DND-41 (cell line): ENCODE data around the gene VGLL2.

Experiments
- EZH2 ChIP-seq: IDR thresholded peaks from 3 replicates; pipeline ENCODE4 v1.6.1; 2012; ENCODE audit warnings: borderline replicate concordance, low read depth, mild to moderate bottlenecking, moderate library complexity, low read length, inconsistent platforms; ENCODE audit not compliant: severe bottlenecking
- TF ChIP-seq, protein P1 (sequence below): IDR thresholded peaks from 2 replicates; pipeline ENCODE4 v1.5.1; 2012; ENCODE audit warnings: borderline replicate concordance, low read length, moderate library complexity, mild to moderate bottlenecking; ENCODE audit not compliant: poor library complexity, severe bottlenecking; ENCODE audit errors: extremely low read depth

- TF ChIP-seq, protein P1, sequence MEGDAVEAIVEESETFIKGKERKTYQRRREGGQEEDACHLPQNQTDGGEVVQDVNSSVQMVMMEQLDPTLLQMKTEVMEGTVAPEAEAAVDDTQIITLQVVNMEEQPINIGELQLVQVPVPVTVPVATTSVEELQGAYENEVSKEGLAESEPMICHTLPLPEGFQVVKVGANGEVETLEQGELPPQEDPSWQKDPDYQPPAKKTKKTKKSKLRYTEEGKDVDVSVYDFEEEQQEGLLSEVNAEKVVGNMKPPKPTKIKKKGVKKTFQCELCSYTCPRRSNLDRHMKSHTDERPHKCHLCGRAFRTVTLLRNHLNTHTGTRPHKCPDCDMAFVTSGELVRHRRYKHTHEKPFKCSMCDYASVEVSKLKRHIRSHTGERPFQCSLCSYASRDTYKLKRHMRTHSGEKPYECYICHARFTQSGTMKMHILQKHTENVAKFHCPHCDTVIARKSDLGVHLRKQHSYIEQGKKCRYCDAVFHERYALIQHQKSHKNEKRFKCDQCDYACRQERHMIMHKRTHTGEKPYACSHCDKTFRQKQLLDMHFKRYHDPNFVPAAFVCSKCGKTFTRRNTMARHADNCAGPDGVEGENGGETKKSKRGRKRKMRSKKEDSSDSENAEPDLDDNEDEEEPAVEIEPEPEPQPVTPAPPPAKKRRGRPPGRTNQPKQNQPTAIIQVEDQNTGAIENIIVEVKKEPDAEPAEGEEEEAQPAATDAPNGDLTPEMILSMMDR, result no peak
- TF ChIP-seq EZH2, result no peak
Measured at GRCh38 chr6:117288083-117288715, 22.8 kb downstream of the VGLL2 start.
